Testis (tissue), 2 donors: Measurements from ENCODE around the gene RIMBP2.

Experiments used
- POLR2A ChIP-seq: fragments of 450-650 bp; IDR thresholded peaks from one replicate; pipeline ENCODE4 v1.6.1; 2017; ENCODE audit warnings: antibody characterized with exemption, mild to moderate bottlenecking, moderate library complexity
- TF ChIP-seq, protein P1 (sequence below), 3 experiments: fragments of 450-650 bp in 2 of 3; fragments of 200-600 bp in 1 of 3; sonication (generic) in 1 of 3; IDR thresholded peaks; one replicate each; pipeline ENCODE4 v1.5.1; 2016 to 2019; ENCODE audit warnings: antibody characterized with exemption in 3 of 3, mild to moderate bottlenecking in 2 of 3, moderate library complexity in 1 of 3

DNA sequence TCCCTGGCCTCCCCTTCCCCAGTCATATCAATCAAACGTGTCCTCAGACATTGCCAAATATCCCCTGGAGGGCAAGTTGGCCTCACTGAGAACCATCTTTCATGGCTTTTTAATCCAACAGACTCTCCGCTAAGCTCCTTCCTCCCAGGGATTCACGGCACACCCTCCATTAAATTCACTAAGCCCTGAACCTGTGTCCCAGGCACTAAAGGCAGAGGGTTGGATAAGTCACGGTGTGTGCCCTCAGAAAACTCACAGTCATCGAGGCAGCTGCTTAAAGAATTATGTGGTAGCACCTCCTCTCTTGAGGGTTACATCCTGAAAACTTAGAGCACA lies 211.3 kb downstream of the RIMBP2 start:
- TF ChIP-seq, protein P1, sequence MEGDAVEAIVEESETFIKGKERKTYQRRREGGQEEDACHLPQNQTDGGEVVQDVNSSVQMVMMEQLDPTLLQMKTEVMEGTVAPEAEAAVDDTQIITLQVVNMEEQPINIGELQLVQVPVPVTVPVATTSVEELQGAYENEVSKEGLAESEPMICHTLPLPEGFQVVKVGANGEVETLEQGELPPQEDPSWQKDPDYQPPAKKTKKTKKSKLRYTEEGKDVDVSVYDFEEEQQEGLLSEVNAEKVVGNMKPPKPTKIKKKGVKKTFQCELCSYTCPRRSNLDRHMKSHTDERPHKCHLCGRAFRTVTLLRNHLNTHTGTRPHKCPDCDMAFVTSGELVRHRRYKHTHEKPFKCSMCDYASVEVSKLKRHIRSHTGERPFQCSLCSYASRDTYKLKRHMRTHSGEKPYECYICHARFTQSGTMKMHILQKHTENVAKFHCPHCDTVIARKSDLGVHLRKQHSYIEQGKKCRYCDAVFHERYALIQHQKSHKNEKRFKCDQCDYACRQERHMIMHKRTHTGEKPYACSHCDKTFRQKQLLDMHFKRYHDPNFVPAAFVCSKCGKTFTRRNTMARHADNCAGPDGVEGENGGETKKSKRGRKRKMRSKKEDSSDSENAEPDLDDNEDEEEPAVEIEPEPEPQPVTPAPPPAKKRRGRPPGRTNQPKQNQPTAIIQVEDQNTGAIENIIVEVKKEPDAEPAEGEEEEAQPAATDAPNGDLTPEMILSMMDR (IDR thresholded peaks at IDR 0.05) = no peak
- no peak for TF ChIP-seq POLR2A
